SH-SY5Y (cell line): ENCODE data around the gene MXD1.

ENCODE experiments used
- GATA2 ChIP-seq: IDR thresholded peaks from 2 replicates; pipeline ENCODE4 v1.6.1; 2011; ENCODE audit warnings: mild to moderate bottlenecking, low read depth, low read length
- GATA3 ChIP-seq: IDR thresholded peaks from 2 replicates; pipeline ENCODE4 v1.6.1; 2011; ENCODE audit warnings: low read depth, mild to moderate bottlenecking, low read length, moderate library complexity

GRCh38 chr2:69945441-69945840 lies 30.5 kb downstream of the MXD1 start:
- TF ChIP-seq GATA2 (no peak), GATA3 (no peak)
